ENCODE measurements around the gene P4HB.

GRCh38 chr17:81804559-81805399, 55.6 kb downstream of the P4HB start:
- no peak for TF ChIP-seq CTCF (IDR thresholded peaks at IDR 0.05 in 4 of 5, conservative IDR thresholded peaks at IDR 0.05 in 1 of 5)
- TF ChIP-seq POLR2A (IDR thresholded peaks at IDR 0.05): no peak

Data from gastrocnemius medialis (tissue), 4 donors.